Neural crest cell (in vitro differentiated cells): ENCODE measurements around the gene PAX2. TPM values are rescaled to one million over a fixed set of nuclear protein-coding genes. Genes with fewer than 3 reads are reported as not detected.

ENCODE experiments used
- DNase-seq: peaks from one replicate; pipeline ENCODE4 v3.0.0; 2021; ENCODE audit warnings: low read depth, mixed read lengths, low spot score
- H3K27ac Mint-ChIP-seq: one replicate; pipeline ENCODE4 v1.8.0; 2021; ENCODE audit warnings: mild to moderate bottlenecking, mixed read lengths; ENCODE audit not compliant: unreplicated experiment
- H3K27me3 Mint-ChIP-seq: 2 replicates; pipeline ENCODE4 v1.8.0; 2021; ENCODE audit warnings: low read depth, mild to moderate bottlenecking, mixed read lengths
- H3K36me3 Mint-ChIP-seq: 2 replicates; pipeline ENCODE4 v1.8.0; 2021; ENCODE audit warnings: low read depth, mild to moderate bottlenecking, mixed read lengths
- H3K4me1 Mint-ChIP-seq: 2 replicates; pipeline ENCODE4 v1.8.0; 2021; ENCODE audit warnings: mixed read lengths
- H3K4me3 Mint-ChIP-seq: one replicate; pipeline ENCODE4 v1.8.0; 2021; ENCODE audit warnings: mild to moderate bottlenecking, mixed read lengths
- H3K9me3 Mint-ChIP-seq: 2 replicates; pipeline ENCODE4 v1.8.0; 2021; ENCODE audit warnings: mixed read lengths
- total RNA-seq: library from RNA; stranded (reverse); gene quantifications from 2 replicates; pipeline ENCODE4 v1.2.1, GENCODE V29; 2021
- TF ChIP-seq, protein P1 (sequence below): fragments of 200-600 bp; sonication (generic); conservative IDR thresholded peaks from 2 replicates; pipeline ENCODE4 v1.5.0; 2021; ENCODE audit warnings: antibody characterized with exemption, mild to moderate bottlenecking

Gene PAX2
- total RNA-seq, 1 donor from 2014 or later = 1.5 TPM

DNA sequence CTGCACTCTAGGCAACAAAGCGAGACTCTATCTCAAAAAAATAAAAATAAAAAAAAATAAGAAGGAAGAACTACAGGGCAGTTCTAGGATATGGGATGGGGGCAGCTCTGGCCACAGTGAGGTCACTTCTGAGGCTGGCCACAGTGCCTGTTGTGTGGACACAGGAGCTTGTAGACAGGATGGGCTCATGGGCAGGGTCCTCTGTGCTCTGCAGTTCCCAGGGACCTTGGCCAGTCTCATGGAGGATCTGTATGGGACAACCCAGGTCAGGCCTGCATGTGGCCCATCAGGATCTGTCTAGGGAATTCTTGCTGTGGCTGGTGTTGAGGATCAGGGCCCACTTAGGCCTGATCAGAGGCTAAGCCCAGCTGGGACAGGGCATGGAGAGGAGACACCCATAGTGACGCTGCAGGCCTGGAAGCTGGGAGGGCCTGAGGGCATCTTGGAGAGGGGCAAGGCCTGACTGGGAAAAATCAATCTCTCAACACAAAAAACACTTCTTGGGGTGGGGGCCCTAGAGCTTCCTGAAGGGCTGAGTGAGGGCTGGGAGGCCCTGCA, 19.4 kb upstream of the PAX2 start:
- Mint-ChIP-seq H3K9me3 (no peaks in the 10 kb centered on the region), H3K36me3 (no peaks in the 10 kb centered on the region), H3K27me3 (peaks cover 97% of the 10 kb centered on the region), H3K27ac (no peak overlapping the region), H3K4me1 (peaks cover 21% of the 10 kb centered on the region), H3K4me3 (no peak overlapping the region)
- no peak for DNase-seq
- TF ChIP-seq, protein P1, sequence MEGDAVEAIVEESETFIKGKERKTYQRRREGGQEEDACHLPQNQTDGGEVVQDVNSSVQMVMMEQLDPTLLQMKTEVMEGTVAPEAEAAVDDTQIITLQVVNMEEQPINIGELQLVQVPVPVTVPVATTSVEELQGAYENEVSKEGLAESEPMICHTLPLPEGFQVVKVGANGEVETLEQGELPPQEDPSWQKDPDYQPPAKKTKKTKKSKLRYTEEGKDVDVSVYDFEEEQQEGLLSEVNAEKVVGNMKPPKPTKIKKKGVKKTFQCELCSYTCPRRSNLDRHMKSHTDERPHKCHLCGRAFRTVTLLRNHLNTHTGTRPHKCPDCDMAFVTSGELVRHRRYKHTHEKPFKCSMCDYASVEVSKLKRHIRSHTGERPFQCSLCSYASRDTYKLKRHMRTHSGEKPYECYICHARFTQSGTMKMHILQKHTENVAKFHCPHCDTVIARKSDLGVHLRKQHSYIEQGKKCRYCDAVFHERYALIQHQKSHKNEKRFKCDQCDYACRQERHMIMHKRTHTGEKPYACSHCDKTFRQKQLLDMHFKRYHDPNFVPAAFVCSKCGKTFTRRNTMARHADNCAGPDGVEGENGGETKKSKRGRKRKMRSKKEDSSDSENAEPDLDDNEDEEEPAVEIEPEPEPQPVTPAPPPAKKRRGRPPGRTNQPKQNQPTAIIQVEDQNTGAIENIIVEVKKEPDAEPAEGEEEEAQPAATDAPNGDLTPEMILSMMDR = no peak

DNA sequence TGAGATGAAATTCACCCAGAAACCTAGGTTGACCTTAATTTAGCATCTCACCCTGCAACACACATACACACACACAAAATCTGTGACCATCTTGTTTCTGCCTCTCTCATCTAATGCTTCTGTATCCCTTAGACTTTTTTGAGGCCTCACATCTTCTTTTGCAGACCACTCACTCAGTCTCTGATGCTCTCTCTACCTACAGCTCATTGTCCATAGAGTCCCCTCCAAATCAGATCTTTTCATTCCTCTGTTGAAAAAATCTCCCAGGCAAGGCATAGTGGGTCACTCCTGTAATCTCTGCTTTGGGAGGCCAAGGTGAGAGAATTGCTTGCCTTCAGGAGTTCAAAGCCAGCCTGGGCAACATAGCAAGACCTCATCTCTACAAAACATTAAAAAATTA, 17.6 kb upstream of the PAX2 start:
- TF ChIP-seq, protein P1 = no peak
- Mint-ChIP-seq H3K27ac (no peak overlapping the region), H3K4me1 (peaks cover 36% of the 10 kb centered on the region), H3K36me3 (no peaks in the 10 kb centered on the region), H3K27me3 (peaks cover 97% of the 10 kb centered on the region), H3K9me3 (no peaks in the 10 kb centered on the region), H3K4me3 (no peak overlapping the region)
- no peak for DNase-seq

DNA sequence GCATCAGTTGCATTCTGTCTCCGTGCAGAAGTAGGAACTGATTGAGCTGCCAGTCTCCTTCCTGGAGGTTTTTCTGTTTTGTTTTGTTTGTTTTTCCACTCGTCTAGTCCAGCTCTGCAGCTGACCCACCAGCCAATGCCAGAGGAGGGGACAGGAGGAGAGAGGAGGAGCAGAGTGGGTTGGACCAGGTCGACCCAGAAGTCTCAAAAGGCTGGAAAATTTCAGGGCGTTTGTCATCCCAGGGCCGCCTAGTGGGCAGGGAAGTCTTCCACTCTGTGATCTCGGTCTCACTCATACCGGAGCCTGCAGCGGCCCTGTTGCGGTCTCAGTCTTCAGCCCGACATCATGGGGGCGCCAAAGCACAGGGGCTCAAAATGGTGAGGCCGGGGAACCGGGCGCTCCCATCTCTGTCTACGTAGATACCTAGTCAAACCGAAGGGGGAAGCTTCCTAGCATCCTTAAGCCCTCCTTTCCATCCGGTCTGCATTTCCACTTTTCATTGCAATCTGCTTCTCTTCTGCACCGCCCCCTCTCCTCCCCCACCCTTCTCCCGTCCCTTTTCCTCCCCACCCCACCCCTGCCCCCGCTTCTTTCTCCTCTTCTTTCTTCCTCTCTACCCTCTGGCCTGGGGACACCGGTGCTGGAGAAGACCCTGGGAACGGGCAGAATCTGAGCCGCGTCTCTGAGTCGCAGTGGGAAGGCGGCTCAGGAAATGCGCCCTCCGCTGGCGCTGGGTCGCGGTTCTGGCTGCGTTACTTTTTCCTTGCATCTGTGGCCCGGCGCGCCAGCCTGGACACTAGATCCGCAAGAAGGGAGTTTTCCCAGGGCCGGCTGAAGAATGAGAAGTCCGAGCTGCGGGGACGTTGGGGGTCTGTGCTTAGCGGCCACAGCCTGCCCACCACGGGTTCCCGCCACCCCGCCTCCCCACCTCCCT, 16.2 kb upstream of the PAX2 start:
- DNase-seq = no peak
- Mint-ChIP-seq H3K9me3 (no peaks in the 10 kb centered on the region), H3K4me1 (peaks cover 27% of the 10 kb centered on the region), H3K27me3 (peaks cover 97% of the 10 kb centered on the region), H3K4me3 (no peak overlapping the region), H3K27ac (no peak overlapping the region), H3K36me3 (no peaks in the 10 kb centered on the region)
- TF ChIP-seq, protein P1 = peak; percentile 48

DNA sequence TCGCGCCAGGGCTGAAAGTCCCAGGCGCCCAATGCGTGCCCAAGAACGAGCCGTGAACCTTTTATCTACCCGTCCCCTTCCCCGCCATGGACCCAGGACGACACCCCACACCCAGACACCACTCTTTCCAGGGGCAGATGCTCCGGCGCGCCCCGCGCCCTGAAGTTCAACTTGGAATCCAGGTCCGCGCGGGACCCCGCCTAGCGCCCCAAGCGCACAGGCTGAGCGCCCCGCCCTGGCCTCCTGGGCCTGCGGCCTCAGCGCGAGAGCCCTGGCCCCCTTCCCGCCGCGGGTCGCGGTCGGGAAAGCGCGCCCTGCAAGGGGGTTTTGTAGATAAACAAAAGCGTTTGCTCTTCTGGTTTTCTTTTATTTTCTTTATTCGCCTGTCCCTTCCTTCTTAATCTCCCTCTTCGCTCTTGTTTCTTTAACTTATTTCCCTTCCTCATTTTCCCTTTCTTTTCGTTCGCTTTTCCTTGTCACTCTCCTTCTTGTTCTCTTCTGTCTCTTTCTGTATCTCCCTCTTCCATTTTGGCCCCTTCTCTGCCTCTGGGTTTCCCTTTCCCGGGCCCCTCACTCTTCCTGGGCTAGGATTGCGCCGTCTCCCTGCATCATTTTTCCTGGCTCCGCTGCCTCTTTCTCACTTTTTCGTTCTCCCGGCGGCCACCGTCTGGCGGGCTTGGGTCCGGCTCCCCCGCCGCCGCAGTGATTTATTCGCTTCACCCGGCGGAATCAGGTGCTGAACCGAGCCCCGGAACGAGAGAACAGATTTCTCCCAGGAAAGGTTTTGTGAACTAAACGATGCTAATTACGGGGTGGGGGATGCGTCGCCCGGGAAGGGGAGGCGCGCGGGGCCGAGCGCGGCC, 15.3 kb upstream of the PAX2 start:
- Mint-ChIP-seq H3K9me3 (no peaks in the 10 kb centered on the region), H3K36me3 (no peaks in the 10 kb centered on the region), H3K4me3 (no peak overlapping the region), H3K27me3 (peaks cover 99% of the 10 kb centered on the region), H3K4me1 (peaks cover 33% of the 10 kb centered on the region), H3K27ac (no peak overlapping the region)
- no peak for DNase-seq
- TF ChIP-seq, protein P1 = no peak

DNA sequence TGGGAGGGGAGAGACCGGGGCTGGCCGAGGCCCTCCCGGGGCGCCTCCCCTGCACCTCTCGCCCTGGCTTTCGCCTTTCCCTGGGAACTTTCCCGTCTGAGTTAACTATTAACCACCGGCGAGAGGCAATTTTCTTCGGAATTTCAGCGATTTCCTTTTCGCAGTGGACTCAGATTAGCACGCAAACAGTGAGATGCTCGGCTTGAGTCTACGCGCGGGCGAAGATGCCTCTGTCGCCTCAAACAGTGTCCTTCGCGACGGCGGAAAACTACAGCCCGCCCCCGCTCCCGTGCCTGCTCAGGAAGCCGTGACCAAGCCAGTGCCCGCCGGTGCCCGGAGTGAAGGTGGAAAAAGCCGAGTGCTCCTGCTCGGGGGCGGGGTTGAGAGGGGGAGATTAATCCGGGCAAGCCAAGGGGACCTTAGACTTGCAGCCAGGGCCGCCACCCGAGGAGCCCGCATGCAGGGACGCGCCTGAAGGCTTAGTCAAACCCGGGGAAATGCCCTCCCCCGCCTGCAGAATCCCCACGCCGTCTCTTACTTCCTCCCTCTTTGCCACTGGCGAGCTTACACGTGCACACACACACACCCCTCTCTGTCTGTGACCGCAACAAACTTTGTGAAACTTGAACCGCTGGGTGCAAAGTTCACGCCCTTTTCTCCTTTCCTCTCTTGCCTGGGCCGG, 14.5 kb upstream of the PAX2 start:
- no peak overlapping the region for H3K27ac Mint-ChIP-seq
- TF ChIP-seq, protein P1 = no peak
- H3K27me3 Mint-ChIP-seq = peaks cover 99% of the 10 kb centered on the region
- H3K9me3 Mint-ChIP-seq = no peaks in the 10 kb centered on the region
- H3K4me1 Mint-ChIP-seq = peaks cover 31% of the 10 kb centered on the region
- H3K4me3 Mint-ChIP-seq = peak overlapping the region; percentile 62
- DNase-seq = no peak
- H3K36me3 Mint-ChIP-seq = no peaks in the 10 kb centered on the region
